GF-D8 (cell line): ENCODE data around the gene CBX8.
A peak's percentile ranks its signal among the peaks of the same experiment; 100 is the strongest.
"Not testable (repeated sequence)": the region's sequence is repeated elsewhere in the genome, so short reads cannot be mapped to it uniquely, and the experiment has no call there.

Experiments used
- DNase-seq: peaks from one replicate; lab custom pipeline; 2025; lab: John Stamatoyannopoulos, UW

The CBX8 gene

DNA sequence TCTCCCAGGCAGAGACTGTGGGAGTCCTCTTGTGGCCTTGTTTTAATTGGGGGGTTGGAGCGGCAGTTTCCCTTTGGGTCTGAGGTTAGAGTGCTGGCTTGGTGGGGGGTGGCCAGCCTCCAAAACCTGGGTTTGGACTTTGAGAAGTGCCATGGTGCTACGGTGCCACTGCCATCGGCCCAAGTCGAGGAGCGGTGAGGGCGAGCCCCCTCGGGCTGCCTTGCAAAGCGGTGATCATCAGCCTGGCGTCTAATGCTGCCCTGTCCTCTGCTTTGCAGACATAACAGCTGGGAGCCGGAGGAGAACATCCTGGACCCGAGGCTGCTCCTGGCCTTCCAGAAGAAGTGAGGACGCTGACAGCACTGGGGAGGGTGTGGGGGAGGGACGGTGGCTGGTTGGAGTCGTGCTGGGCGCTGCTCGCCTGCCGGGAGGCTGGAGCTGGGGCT lies 17.8 kb downstream of the CBX8 start:
- DNase-seq = no peak

DNA sequence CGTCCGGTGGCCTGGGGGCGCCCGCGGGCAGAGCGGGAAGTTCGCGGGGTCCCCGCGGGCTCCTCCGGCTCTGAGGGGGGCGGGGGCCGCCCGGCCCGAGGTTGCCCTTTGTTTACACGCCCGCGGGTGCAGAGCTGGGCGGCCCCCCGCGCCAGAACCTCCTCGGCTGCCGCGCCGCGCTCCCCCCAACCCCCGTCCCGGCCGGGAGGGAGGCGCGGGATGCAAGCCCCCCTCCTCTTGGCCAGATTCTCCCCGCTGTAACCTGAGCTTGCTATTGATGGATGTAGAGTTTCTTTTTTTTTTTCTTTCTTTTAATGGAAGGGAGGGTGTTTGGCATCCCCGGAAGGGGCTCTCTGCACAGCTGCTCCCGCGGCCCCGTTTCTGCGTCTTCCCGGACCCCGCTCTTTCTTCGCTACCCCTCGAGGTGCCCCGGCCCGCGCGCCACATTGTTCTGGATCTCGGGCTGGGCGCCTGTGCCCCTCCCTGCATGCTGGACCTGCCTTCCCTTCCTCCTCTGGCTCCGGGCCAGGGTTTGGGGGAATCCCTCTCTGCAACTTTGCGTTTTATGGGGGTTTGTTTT lies 18.3 kb downstream of the CBX8 start:
- DNase-seq = no peak

DNA sequence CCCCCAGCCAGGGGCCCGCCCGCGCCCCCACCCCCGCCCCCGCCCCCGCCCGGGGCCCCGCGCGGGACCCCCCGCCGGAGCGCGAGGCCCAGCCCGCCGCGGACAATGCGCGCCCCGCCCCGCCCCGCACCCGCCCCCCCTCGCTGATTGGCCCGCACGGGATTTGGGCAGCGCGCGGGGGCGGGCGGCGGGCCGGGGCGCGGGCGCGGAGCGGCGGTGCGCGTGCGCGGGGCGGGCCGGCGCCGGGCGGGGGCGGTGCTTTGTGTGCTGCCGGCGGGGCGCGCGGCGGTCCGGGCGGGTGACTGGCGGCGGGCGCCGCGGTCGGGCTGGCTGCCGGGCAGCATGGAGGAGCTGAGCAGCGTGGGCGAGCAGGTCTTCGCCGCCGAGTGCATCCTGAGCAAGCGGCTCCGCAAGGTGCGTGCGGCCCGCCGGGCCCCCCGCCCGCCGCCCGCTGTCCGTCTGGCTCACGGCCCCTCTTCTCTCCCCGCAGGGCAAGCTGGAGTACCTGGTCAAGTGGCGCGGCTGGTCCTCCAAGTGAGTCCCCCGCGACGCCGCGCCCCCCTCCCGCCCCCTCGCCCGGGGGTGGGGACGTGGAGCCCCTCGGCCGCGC lies 18.9 kb downstream of the CBX8 start, which contains the start of gene CBX2:
Gene CBX2 (plus strand): TSS at position 255 of the 610 bp plus-strand sequence. CDS start 88 bp downstream, at position 343.
- DNase-seq = peak; percentile 13

DNA sequence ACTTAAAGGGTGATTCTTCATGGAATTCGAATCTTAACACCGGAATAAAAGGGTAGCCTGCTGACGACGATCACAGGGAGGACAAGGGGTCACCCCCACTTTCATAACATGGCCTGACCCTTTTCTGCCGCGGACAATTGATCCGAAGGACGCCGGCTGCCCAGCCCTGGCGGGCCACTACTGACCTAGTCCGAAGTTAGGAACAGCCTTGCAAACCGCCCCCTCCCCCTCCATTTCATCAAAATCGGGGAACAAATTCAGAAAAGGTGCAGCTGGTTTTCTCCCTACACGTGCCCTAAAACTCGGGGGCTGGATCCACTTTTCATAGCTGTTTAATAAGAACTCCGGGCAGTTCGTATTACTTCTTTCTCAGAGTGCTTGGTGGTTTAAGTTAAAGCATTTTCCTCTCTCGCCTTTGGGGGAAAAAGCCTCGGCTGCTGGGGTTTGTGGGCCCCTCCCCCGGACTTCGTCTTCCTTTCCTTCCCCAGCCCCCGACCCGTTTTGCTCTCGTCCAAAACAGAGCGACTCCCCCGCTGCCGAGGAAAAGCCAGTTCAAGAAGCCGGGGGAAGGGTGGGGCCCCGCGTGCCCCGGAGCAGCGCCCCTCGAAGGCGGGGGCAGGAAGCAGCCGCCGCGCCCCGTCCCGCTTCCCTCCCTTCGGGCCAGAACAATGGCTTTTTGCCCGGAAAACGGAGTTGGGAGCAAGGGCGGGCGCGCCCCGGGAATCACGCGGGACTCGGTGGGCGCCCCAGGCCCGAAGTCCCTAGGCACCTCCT lies 19.6 kb downstream of the CBX8 start:
- DNase-seq = no peak

DNA sequence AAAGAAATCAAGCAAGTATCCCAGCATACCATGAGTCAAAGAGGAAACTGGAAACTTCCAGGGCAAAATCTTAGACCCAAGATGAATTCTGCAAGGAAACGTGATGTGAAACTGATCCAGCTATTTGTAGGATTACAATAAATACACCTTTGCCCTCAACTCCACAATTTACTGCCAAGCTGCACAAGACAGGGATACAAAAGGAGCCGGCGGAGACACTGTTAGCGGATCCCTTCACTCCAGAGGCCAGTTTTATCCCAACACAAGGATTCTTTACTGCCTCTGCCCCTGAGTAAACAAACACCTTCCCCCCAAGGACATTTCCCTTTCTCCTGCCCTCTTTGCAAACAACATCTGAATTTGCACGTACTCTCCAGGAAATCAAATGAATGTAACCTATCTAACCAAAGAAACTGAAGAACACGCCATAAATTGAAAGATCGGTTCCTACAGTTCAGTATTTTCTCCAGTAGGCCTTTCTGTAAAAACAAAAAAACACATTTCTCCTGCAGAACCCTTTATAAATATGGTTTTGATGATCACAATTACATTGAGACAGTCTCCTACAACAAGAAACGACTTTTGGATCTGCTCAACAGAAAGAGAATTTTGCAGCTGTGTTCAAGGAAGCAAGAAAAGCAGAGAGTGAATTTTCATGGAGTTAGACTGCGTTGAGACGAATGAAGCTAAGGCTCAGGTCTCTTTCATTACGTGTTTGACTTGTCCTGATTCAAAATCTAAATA lies 20.3 kb downstream of the CBX8 start:
- no peak for DNase-seq

DNA sequence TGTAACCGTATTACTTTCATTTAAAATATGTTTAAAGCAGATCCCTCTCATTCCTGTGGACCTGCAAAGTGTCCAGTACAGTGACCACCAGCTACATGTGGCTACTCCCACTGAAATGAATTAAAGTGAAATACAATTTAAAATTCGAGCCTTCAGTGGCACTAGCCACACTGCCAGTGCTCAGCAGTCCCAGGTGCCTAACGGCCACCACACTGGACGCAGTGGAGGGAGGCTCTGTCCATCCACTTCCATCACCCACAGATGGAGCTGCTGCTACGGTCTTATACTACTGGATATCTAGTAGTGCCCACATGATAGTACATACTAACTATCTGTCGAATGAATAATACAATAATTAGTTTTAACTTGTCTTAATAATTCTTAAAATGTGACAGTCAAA lies 21.2 kb downstream of the CBX8 start:
- no peak for DNase-seq

DNA sequence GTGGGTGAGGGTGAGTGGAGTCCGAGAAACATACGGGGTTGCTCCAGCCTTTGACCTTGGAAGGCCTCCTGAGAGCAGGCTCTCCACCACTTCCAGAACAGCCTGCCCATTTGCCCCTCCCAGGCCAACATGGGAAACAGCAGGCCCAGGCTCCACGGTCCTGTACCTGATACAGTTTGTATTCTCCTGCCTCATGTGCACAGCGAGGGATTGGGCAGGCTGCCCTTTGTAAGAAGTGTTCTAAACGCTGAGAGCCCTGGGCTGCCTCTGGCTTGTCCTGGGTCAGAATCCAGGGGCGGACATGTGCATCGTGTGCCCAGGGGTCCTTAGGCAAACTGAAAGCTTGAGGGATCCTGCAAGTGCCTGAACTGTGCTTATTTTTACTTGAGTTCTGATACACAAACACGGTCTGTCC lies 22.3 kb downstream of the CBX8 start:
- DNase-seq = no peak

DNA sequence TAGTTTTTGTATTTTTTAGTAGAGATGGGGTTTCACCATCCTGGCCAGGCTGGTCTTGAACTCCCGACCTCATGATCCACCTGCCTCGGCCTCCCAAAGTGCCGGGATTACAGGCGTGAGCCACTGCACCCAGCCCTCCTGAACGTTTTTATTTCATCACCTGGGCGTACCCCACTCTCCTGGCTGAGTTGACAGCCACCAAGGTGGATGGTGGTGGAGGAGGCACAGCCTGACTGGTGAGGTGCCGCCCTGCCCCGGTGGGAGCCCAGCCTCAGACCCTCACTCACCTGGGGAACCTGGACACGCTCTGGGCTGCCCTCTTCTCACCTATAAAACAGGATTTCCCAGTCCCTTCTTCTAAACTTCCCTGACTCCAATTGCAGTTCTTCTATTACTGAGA lies 24.2 kb downstream of the CBX8 start:
- not testable (repeated sequence) for DNase-seq

DNA sequence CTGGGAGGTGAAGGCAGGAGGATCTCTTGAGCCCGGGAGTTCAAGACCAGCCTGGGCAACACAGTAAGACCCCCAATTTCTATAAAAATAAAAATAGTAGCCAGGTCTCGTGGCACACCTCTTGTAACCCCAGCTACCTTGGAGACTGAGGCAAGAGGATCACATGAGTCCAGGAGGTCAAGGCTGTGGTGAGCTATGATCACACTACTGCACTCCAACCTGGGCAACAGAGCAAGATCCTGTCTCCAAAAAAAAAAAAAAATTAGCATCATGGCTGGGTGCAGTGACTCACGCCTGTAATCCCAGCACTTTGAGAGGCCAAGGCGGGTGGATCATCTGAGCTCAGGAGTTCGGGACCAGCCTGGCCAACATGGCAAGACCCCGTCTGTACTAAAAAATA lies 25.6 kb downstream of the CBX8 start:
- DNase-seq = no peak

DNA sequence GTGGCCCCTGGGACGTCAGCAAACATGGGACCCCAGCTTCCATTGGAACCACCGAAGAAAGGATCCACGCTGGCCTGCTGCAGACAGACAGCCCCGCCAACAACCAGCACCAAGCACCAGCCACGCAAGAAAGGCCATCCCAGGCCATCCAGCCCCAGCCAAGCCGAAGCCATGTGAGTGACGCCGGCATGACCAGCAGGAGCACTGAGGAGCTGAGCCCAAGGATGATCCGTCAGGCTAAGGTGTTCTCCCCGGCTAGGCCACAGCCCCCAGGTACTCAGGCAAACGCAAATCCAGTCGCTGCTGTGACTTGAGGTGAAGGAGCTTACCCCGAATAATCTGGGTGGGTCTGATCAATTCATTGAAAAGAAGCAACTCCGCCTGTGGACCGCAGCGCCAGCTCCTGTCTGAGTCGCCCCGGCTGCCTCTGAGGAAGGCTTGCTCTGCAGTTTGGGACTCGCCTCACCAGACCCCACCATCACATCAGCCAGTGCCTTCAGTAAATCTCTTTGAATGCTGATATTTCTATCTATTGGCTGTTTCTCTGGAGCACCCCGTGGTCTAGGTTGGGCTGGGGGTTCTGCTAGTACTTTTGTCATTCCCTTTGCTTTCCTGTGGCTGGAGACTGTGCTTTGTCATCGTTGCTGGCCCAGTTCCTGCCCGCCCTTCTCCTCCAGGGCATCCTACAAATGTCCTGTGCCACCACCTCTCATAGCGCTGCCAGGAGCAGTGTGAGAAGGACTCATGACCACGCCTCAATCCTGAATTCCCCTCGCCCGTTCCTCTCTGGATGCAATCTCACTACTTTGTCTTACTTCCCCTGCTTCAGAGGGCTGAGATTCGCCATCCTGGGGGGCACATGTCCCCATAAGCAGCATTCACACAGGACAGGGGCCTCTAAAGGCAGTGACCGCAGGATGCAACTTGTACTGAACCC lies 27.0 kb downstream of the CBX8 start:
- DNase-seq = no peak

DNA sequence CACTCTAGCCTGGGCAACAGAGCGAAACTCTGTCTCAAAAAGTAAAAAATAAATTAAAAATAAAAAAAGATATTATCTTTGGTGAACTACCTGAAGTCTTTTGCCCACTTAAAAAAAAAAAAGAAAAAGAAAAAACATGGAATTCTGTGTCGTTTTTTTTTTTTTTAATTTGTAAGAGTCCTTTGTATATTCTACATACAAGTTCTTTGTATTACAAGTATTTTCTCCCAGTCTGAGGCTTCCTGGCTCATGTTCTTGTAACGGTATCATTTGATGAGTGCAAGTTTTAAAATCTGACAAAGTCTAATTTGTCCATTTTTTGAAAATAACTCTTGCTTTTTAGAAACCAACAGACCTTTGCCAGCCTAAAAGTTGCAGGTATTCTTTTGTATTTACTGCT lies 31.2 kb downstream of the CBX8 start:
- DNase-seq = no peak

DNA sequence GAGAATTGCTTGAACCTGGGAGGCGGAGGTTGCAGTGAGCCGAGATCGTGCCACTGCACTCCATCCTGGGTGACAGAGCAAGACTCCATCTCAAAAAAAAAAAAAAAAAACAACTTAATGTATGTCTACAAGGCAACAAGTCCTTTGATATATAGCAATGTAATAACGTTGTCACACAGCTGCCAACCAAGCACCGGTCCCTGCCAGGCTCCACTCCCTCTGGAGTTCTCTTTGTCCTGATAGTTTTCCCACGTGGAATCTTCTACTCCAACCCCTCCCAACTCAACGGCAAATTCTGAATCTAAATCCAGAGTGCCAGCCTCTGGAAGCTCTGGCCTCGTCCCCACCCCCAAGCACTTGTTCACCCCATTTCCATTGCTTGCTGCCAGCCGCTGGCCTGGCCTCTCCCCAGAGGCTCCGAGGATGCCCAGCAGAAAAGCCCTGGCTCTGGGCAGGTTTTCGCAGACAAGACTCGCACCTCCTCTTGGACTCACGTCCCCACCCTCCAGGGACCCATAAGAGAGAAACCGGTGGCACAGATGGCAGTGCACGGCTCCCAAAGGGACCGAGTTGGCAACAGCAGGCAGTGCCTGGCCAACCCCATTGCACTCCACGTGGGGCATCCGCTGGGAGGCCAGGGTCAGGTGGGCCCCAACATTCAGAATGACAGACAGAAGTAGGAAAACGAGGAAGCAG lies 34.8 kb downstream of the CBX8 start:
- no peak for DNase-seq

DNA sequence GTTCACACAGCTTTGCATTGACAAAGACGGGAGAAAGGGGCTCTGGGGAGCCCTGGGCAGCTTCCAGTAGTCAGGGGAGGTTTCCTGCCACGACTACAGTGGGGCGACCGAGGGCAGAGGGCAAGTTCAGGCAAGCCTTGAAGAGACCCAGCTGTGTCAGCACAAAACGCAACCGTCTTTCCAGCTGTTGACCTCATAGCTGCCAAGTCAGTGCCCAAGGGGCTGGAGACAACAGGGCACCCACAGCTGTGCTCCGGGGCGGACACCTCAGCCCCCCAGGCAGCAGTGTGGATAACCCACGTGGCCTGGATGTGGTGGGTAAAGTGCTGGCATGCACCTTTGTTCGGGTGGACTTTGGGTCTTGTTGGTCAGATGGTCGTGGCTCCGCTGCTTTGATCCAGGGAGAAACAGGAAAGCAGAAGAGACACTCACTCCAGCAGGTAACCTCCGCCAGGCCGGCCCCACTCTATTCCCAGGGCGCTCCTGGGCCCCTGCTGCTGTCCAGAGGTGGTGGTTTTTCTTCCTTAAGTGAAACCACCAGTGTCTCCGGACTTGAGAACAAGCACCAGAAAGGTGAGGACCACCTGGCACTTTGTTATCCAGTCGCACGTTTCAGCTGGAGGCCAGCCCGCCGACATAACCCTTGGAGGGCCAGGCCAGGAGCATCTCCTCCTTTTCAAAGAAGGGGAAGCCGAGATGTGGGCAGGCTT lies 36.5 kb downstream of the CBX8 start:
- DNase-seq = no peak

DNA sequence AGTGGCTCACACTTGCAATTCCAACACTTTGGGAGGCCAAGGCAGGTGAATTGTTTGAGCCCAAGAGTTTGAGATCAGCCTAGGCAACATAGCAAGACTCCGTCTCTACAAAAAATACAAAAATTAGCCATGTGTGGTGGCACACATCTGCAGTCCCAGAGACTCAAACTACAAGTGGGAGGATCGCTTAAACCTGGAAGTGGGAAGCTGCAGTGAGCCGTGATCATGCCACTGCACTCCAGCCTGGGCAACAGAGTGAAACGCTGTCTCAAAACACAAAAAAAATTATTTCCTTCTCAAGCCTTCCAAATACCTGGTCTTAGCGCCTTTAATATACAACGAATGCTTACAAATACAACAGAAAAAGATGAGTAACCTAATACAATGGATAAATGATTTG lies 38.6 kb downstream of the CBX8 start:
- DNase-seq = no peak

DNA sequence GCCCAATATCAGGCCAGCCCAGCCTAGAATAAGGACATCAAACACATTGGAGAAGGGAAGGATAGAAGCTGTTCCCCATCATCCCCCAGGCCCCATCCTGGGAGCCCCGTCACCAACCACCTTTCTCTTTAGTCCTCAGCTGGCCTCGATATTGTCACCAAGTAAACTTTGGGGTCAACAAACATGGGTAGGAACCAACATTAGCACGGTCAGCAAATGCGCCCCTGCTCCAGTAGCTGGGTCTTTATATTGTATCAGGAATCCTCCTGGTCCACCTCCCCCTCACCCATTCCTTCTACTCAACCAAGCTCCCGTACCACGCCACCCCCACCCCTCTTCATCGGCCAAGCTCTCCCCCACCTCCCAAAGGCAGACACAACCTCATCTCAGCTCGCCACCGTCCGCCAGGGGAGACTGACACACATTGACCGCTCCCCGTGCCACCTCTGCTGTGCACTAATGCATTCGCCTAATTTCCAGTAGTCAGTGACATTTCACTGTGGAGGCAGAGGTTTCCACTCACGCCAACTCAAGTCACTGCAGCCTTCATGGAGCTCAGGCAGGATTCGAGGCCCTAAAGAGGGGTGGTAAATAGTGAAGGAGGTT lies 39.6 kb downstream of the CBX8 start:
- DNase-seq = no peak

DNA sequence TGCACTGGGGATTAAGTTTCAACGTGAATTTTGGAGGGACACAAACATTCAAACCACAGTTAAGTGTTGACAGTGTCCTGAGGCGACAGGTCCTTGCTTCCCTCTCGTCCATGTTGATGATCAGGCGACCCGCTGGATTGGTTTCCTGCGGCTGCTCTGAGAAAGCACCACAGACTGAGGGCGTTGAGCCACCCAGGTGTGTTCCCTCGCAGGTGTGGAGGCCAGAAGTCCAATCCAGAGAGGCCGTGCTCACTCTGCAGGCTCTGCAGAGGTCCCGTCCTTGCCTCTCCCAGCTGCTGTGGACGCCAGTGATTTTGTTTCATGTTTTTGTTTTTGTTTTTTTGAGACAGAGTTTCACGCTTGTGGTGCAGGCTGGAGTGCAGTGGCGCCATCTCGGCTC lies 41.3 kb downstream of the CBX8 start:
- DNase-seq = no peak

DNA sequence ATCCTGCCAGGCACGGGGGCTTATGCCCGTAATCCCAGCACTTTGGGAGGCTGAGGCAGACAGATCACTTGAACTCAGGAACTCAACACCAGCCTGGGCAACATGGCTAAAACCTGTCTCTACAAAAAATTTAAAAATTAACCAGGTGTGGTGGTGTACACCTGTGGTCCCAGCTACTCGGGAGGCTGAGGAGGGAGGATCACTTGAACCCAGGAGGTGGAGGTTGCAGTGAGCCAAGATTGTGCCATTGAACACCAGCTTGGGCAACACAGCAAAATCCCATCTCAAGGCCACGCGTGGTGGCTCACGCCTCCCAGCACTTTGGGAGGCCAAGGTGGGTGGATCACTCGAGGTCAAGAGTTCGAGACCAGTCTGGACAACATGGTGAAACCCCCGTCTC lies 42.0 kb downstream of the CBX8 start:
- DNase-seq = not testable (repeated sequence)

DNA sequence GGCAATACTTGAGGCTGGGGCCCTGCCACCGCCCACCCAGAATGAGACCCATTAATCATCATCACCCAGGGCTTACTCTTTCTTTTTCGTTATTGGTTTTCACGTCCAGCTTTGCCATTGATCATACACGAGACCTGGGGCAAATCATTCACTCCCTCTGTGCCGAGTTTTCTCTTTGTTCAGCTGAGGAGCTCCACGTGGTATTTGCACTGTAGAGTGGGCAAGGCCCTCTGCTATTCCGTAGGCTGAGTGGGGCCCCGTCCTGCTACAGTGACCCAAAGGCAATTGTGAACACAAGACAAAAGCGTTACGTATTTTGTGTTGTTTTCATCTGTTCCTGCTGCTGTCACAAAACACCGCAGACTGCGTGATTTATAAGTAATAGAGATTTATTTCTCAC lies 42.5 kb downstream of the CBX8 start:
- no peak for DNase-seq

DNA sequence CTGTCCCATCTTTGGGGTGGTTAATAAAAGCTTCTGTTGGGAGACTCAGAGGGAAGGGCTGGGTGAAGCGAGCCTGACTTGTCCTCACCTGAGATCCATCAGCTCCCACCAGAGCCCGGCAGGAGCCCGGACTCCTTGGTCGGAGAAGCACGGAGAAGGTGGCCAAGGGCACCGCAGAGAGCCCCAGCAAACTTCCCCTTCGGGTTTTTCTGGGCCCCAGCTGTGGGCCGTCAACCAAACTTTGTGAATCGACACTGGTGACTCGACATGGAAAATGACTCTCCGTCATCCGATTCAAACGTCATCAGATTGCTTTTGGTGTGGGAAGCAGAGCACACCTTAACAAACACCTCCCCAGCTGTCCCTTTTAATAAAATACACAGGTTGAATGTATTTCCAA lies 44.7 kb downstream of the CBX8 start:
- no peak for DNase-seq
